ENCODE data around the gene HEXD. TPM values are rescaled to one million over a fixed set of nuclear protein-coding genes. Genes with fewer than 3 reads are reported as not detected.

HEXD gene
- total and polyA plus RNA-seq, 4 donors: 15.0 to 50.7 (median 27.1) TPM

- H3K9me3 ChIP-seq (ENCODE audit: control insufficient read depth, insufficient read depth, low read length): no peaks in the 10 kb centered on the region
- no peaks in the 10 kb centered on the region for H3K4me1 ChIP-seq (ENCODE audit: control insufficient read depth, insufficient read depth, low read length)
- peaks cover 51% of the 10 kb centered on the region for H3K36me3 ChIP-seq (ENCODE audit: control insufficient read depth, insufficient read depth, low read length)
- 89% methylated on average over 7 of the region's 8 CpGs for WGBS (ENCODE audit: insufficient coverage)
- H3K27me3 ChIP-seq (ENCODE audit: control insufficient read depth, insufficient read depth, low read length): no peaks in the 10 kb centered on the region
- no peak overlapping the region for H3K27ac ChIP-seq (ENCODE audit: low read depth, low read length)
- no peak for DNase-seq (ENCODE audit: low read depth in 4 of 6, low spot score in 6 of 6)
- no peak overlapping the region for H3K4me3 ChIP-seq (ENCODE audit: low read depth, low read length)
Measured at GRCh38 chr17:82432017-82432416, 13.9 kb downstream of the HEXD start.

- H3K36me3 ChIP-seq (ENCODE audit: control insufficient read depth, insufficient read depth, low read length): peaks cover 65% of the 10 kb centered on the region
- 91% methylated on average over 30 of the region's 32 CpGs for WGBS (ENCODE audit: insufficient coverage)
- DNase-seq (ENCODE audit: low read depth in 4 of 6, low spot score in 6 of 6): no peak
- no peak overlapping the region for H3K27ac ChIP-seq (ENCODE audit: low read depth, low read length)
- H3K9me3 ChIP-seq (ENCODE audit: control insufficient read depth, insufficient read depth, low read length): no peaks in the 10 kb centered on the region
- H3K27me3 ChIP-seq (ENCODE audit: control insufficient read depth, insufficient read depth, low read length): no peaks in the 10 kb centered on the region
- no peaks in the 10 kb centered on the region for H3K4me1 ChIP-seq (ENCODE audit: control insufficient read depth, insufficient read depth, low read length)
- no peak overlapping the region for H3K4me3 ChIP-seq (ENCODE audit: low read depth, low read length)
Measured at GRCh38 chr17:82433560-82434215, 15.5 kb downstream of the HEXD start.

- 56% methylated on average over 3 of the region's 3 CpGs for WGBS (ENCODE audit: insufficient coverage)
- Histone ChIP-seq H3K4me1 (ENCODE audit: control insufficient read depth, insufficient read depth, low read length) (no peaks in the 10 kb centered on the region), H3K27ac (ENCODE audit: low read depth, low read length) (no peak overlapping the region), H3K4me3 (ENCODE audit: low read depth, low read length) (no peak overlapping the region), H3K9me3 (ENCODE audit: control insufficient read depth, insufficient read depth, low read length) (no peaks in the 10 kb centered on the region), H3K27me3 (ENCODE audit: control insufficient read depth, insufficient read depth, low read length) (no peaks in the 10 kb centered on the region), H3K36me3 (ENCODE audit: control insufficient read depth, insufficient read depth, low read length) (peaks cover 70% of the 10 kb centered on the region)
- no peak for DNase-seq (ENCODE audit: low read depth in 4 of 6, low spot score in 6 of 6)
Measured at GRCh38 chr17:82434216-82434565, 16.0 kb downstream of the HEXD start.

GRCh38 chr17:82435103-82435502 lies 17.0 kb downstream of the HEXD start:
- H3K9me3 ChIP-seq (ENCODE audit: control insufficient read depth, insufficient read depth, low read length): no peaks in the 10 kb centered on the region
- peaks cover 70% of the 10 kb centered on the region for H3K36me3 ChIP-seq (ENCODE audit: control insufficient read depth, insufficient read depth, low read length)
- H3K27ac ChIP-seq (ENCODE audit: low read depth, low read length): no peak overlapping the region
- 88% methylated on average over 11 of the region's 12 CpGs for WGBS (ENCODE audit: insufficient coverage)
- no peak overlapping the region for H3K4me3 ChIP-seq (ENCODE audit: low read depth, low read length)
- DNase-seq (ENCODE audit: low read depth in 4 of 6, low spot score in 6 of 6): no peak
- H3K27me3 ChIP-seq (ENCODE audit: control insufficient read depth, insufficient read depth, low read length): no peaks in the 10 kb centered on the region
- peaks cover 7% of the 10 kb centered on the region for H3K4me1 ChIP-seq (ENCODE audit: control insufficient read depth, insufficient read depth, low read length)

GRCh38 chr17:82435601-82436583 lies 17.7 kb downstream of the HEXD start:
- H3K27ac ChIP-seq (ENCODE audit: low read depth, low read length): no peak overlapping the region
- WGBS (ENCODE audit: insufficient coverage): 84% methylated on average over 42 of the region's 43 CpGs
- no peaks in the 10 kb centered on the region for H3K9me3 ChIP-seq (ENCODE audit: control insufficient read depth, insufficient read depth, low read length)
- no peaks in the 10 kb centered on the region for H3K27me3 ChIP-seq (ENCODE audit: control insufficient read depth, insufficient read depth, low read length)
- peaks cover 10% of the 10 kb centered on the region for H3K4me1 ChIP-seq (ENCODE audit: control insufficient read depth, insufficient read depth, low read length)
- no peak for DNase-seq (ENCODE audit: low read depth in 4 of 6, low spot score in 6 of 6)
- no peak overlapping the region for H3K4me3 ChIP-seq (ENCODE audit: low read depth, low read length)
- peaks cover 77% of the 10 kb centered on the region for H3K36me3 ChIP-seq (ENCODE audit: control insufficient read depth, insufficient read depth, low read length)

GRCh38 chr17:82436601-82437324 lies 18.6 kb downstream of the HEXD start:
- Histone ChIP-seq H3K36me3 (ENCODE audit: control insufficient read depth, insufficient read depth, low read length) (peaks cover 83% of the 10 kb centered on the region), H3K4me1 (ENCODE audit: control insufficient read depth, insufficient read depth, low read length) (peaks cover 11% of the 10 kb centered on the region), H3K4me3 (ENCODE audit: low read depth, low read length) (no peak overlapping the region), H3K9me3 (ENCODE audit: control insufficient read depth, insufficient read depth, low read length) (no peaks in the 10 kb centered on the region), H3K27ac (ENCODE audit: low read depth, low read length) (no peak overlapping the region), H3K27me3 (ENCODE audit: control insufficient read depth, insufficient read depth, low read length) (no peaks in the 10 kb centered on the region)
- WGBS (ENCODE audit: insufficient coverage): 90% methylated on average over 36 of the region's 36 CpGs
- no peak for DNase-seq (ENCODE audit: low read depth in 4 of 6, low spot score in 6 of 6)

GRCh38 chr17:82437325-82437668 lies 19.1 kb downstream of the HEXD start:
- H3K4me3 ChIP-seq (ENCODE audit: low read depth, low read length): no peak overlapping the region
- no peaks in the 10 kb centered on the region for H3K27me3 ChIP-seq (ENCODE audit: control insufficient read depth, insufficient read depth, low read length)
- no peak for DNase-seq (ENCODE audit: low read depth in 4 of 6, low spot score in 6 of 6)
- no peaks in the 10 kb centered on the region for H3K9me3 ChIP-seq (ENCODE audit: control insufficient read depth, insufficient read depth, low read length)
- WGBS (ENCODE audit: insufficient coverage): 90% methylated on average over 18 of the region's 18 CpGs
- no peak overlapping the region for H3K27ac ChIP-seq (ENCODE audit: low read depth, low read length)
- peaks cover 84% of the 10 kb centered on the region for H3K36me3 ChIP-seq (ENCODE audit: control insufficient read depth, insufficient read depth, low read length)
- peaks cover 11% of the 10 kb centered on the region for H3K4me1 ChIP-seq (ENCODE audit: control insufficient read depth, insufficient read depth, low read length)

- Histone ChIP-seq H3K27ac (ENCODE audit: low read depth, low read length) (no peak overlapping the region), H3K4me1 (ENCODE audit: control insufficient read depth, insufficient read depth, low read length) (peaks cover 11% of the 10 kb centered on the region), H3K9me3 (ENCODE audit: control insufficient read depth, insufficient read depth, low read length) (no peaks in the 10 kb centered on the region), H3K27me3 (ENCODE audit: control insufficient read depth, insufficient read depth, low read length) (no peaks in the 10 kb centered on the region), H3K4me3 (ENCODE audit: low read depth, low read length) (no peak overlapping the region), H3K36me3 (ENCODE audit: control insufficient read depth, insufficient read depth, low read length) (peaks cover 93% of the 10 kb centered on the region)
- WGBS (ENCODE audit: insufficient coverage): 86% methylated on average over 26 of the region's 26 CpGs
- DNase-seq (ENCODE audit: low read depth in 4 of 6, low spot score in 6 of 6): no peak
Measured at GRCh38 chr17:82438401-82439193, 20.4 kb downstream of the HEXD start.

- WGBS (ENCODE audit: insufficient coverage): 93% methylated on average over 26 of the region's 29 CpGs
- no peaks in the 10 kb centered on the region for H3K27me3 ChIP-seq (ENCODE audit: control insufficient read depth, insufficient read depth, low read length)
- no peak overlapping the region for H3K4me3 ChIP-seq (ENCODE audit: low read depth, low read length)
- H3K4me1 ChIP-seq (ENCODE audit: control insufficient read depth, insufficient read depth, low read length): peaks cover 11% of the 10 kb centered on the region
- peaks cover 93% of the 10 kb centered on the region for H3K36me3 ChIP-seq (ENCODE audit: control insufficient read depth, insufficient read depth, low read length)
- no peaks in the 10 kb centered on the region for H3K9me3 ChIP-seq (ENCODE audit: control insufficient read depth, insufficient read depth, low read length)
- no peak for DNase-seq (ENCODE audit: low read depth in 4 of 6, low spot score in 6 of 6)
- no peak overlapping the region for H3K27ac ChIP-seq (ENCODE audit: low read depth, low read length)
Measured at GRCh38 chr17:82439194-82439828, 21.2 kb downstream of the HEXD start.
